Measurements from ENCODE around the gene ZBTB5. TPM values are rescaled to one million over a fixed set of nuclear protein-coding genes. Genes with fewer than 3 reads are reported as not detected.

Gene ZBTB5
- total RNA-seq, 1 experiment from 2014 or later = 9.1 TPM

GRCh38 chr9:37442556-37442955 is 22.7 kb downstream of the ZBTB5 start:
- Histone ChIP-seq H3K18ac (ENCODE audit: insufficient read length, low read depth, low read length) (no peak overlapping the region), H3K4me1 (ENCODE audit: insufficient read depth, low read length) (no peaks in the 10 kb centered on the region), H2BK15ac (ENCODE audit: low read depth, low read length) (no peak overlapping the region), H2AK5ac (ENCODE audit: insufficient read length, low read length) (no peak overlapping the region), H3T11ph (ENCODE audit: low read length) (no peak overlapping the region), H4K20me1 (ENCODE audit: control insufficient read depth, insufficient read depth, insufficient read length) (peaks cover 1% of the 10 kb centered on the region), H2BK20ac (ENCODE audit: low read depth, low read length, poor library complexity, severe bottlenecking) (no peak overlapping the region), H3K56ac (ENCODE audit: insufficient read length, low read depth, low read length) (no peak overlapping the region), H4K8ac (replicated peaks; ENCODE audit: insufficient read length, low read depth, low read length) (no peak overlapping the region), H3K79me2 (ENCODE audit: insufficient read depth, low read length) (peaks cover 4% of the 10 kb centered on the region), H3K27me3 (ENCODE audit: insufficient read depth, low read length) (no peaks in the 10 kb centered on the region), H4K5ac (ENCODE audit: insufficient read length, low read depth, low read length) (no peak overlapping the region), H3K9ac (ENCODE audit: extremely low read depth, insufficient read length, low read length) (no peak overlapping the region), H3K9me3 (ENCODE audit: control insufficient read depth, low read depth, low read length) (no peaks in the 10 kb centered on the region), H2BK12ac (ENCODE audit: insufficient read length, low read depth, low read length) (no peak overlapping the region), H2AFZ (ENCODE audit: low read length) (no peak overlapping the region), H3K14ac (ENCODE audit: insufficient read depth, low read length) (no peak overlapping the region), H3K4me2 (ENCODE audit: insufficient read depth, insufficient read length, low read length) (no peak overlapping the region), H3K23ac (ENCODE audit: insufficient read length, low read depth, low read length) (no peak overlapping the region), H3K27ac (ENCODE audit: insufficient read length, low read depth, low read length) (no peak overlapping the region), H2BK5ac (ENCODE audit: insufficient read length, low read length) (no peak overlapping the region), H4K91ac (ENCODE audit: insufficient read length, low read depth, low read length) (no peak overlapping the region), H2BK120ac (ENCODE audit: low read depth, low read length, poor library complexity, severe bottlenecking) (no peak overlapping the region), H3K23me2 (ENCODE audit: insufficient read length, low read depth, low read length, poor library complexity, severe bottlenecking) (no peaks in the 10 kb centered on the region), H3K4ac (ENCODE audit: low read depth, low read length) (no peak overlapping the region), H3K79me1 (ENCODE audit: insufficient read depth, low read depth, low read length, poor library complexity, severe bottlenecking) (peaks cover 14% of the 10 kb centered on the region)
- WGBS (ENCODE audit: extremely low coverage, insufficient read length, low lambda C conversion rate) = no CpG with 5 or more reads among the region's 2 CpGs
- Mint-ChIP-seq H3K4me3 (no peak overlapping the region), H3K36me3 (ENCODE audit: insufficient read depth in 1 of 3, low read depth in 3 of 3) (peaks cover 27 to 55% (median 49%) of the 10 kb centered on the region in 3 experiments; a peak in 6 of 7 replicates), H3K27me3 (ENCODE audit: low read depth) (no peaks in the 10 kb centered on the region; the same call in 1 of the 2 replicates), H3K9me3 (no peaks in the 10 kb centered on the region), H3K4me1 (peaks cover 2 to 4% of the 10 kb centered on the region in 2 experiments; a peak in 1 of 4 replicates), H3K27ac (no peak overlapping the region)
- TF ChIP-seq, protein P1, sequence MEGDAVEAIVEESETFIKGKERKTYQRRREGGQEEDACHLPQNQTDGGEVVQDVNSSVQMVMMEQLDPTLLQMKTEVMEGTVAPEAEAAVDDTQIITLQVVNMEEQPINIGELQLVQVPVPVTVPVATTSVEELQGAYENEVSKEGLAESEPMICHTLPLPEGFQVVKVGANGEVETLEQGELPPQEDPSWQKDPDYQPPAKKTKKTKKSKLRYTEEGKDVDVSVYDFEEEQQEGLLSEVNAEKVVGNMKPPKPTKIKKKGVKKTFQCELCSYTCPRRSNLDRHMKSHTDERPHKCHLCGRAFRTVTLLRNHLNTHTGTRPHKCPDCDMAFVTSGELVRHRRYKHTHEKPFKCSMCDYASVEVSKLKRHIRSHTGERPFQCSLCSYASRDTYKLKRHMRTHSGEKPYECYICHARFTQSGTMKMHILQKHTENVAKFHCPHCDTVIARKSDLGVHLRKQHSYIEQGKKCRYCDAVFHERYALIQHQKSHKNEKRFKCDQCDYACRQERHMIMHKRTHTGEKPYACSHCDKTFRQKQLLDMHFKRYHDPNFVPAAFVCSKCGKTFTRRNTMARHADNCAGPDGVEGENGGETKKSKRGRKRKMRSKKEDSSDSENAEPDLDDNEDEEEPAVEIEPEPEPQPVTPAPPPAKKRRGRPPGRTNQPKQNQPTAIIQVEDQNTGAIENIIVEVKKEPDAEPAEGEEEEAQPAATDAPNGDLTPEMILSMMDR (conservative IDR thresholded peaks at IDR 0.05) = no peak
- no peak for DNase-seq

Data from H9 (cell line).